GM23248 (cell line): Measurements from ENCODE around the gene LUZP1.

Experiments used
- EZH2 ChIP-seq: fragments of 200-600 bp; sonication (generic); IDR thresholded peaks from 2 replicates; pipeline ENCODE4 v1.6.1; 2018; ENCODE audit warnings: antibody characterized with exemption, mild to moderate bottlenecking; ENCODE audit not compliant: insufficient read depth, poor library complexity, severe bottlenecking
- EZH2phosphoT487 ChIP-seq: fragments of 200-600 bp; sonication (generic); IDR thresholded peaks from 2 replicates; pipeline ENCODE4 v1.6.1; 2018; ENCODE audit warnings: antibody characterized with exemption, moderate library complexity, mild to moderate bottlenecking, low read depth; ENCODE audit not compliant: insufficient read depth

- no peak for TF ChIP-seq EZH2
- no peak for TF ChIP-seq EZH2phosphoT487
These were observed 5.3 kb downstream of the LUZP1 start for GRCh38 chr1:23163395-23163794.
